ENCODE results near the gene RSPO4.

RSPO4 gene

DNA sequence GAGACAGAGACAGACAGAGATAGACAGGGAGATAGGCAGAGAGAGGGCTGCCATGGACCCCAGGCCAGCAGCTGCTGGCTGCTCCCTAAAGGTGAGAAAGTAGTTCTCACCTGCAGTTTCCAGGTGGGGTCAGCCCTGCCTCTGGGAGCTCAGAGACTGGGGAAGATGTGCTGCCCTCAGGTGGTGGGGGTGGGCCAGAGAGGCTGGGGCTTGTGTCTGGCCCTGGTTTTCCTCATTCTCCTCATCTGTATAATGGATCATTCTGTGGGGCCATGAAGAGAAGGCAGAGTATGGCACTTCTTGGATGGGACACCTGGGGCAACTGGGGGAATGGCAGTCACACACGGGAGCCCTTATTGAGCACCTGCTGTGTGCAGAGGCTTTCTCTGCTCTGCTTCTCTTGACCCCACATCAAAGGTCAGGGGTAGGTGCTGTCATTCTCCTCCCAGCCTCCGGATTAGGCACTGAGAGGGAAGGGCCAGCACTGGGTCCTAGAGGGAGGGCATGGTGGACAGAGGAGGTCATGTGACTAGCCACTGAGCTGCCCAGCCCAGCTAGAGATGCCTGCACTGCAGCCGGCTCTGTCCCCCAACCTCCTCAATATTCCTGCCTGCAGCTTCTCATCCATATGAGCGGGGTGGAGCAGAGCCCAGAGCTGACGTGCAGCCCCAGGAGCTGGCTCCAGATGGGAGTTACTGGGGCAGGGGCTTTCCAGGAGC, 90.1 kb downstream of the RSPO4 start:
- no peak for DNase-seq (ENCODE audit: low read depth, low spot score)
- POLR2A ChIA-PET: no interaction called here
- CTCF ChIA-PET: no interaction called here
- no peak overlapping the region for H3K4me3 ChIP-seq (ENCODE audit: low read depth, low read length)
- TF ChIP-seq CTCF (IDR thresholded peaks at IDR 0.05; ENCODE audit: insufficient read depth, low read length, missing control alignments): no peak

DNA sequence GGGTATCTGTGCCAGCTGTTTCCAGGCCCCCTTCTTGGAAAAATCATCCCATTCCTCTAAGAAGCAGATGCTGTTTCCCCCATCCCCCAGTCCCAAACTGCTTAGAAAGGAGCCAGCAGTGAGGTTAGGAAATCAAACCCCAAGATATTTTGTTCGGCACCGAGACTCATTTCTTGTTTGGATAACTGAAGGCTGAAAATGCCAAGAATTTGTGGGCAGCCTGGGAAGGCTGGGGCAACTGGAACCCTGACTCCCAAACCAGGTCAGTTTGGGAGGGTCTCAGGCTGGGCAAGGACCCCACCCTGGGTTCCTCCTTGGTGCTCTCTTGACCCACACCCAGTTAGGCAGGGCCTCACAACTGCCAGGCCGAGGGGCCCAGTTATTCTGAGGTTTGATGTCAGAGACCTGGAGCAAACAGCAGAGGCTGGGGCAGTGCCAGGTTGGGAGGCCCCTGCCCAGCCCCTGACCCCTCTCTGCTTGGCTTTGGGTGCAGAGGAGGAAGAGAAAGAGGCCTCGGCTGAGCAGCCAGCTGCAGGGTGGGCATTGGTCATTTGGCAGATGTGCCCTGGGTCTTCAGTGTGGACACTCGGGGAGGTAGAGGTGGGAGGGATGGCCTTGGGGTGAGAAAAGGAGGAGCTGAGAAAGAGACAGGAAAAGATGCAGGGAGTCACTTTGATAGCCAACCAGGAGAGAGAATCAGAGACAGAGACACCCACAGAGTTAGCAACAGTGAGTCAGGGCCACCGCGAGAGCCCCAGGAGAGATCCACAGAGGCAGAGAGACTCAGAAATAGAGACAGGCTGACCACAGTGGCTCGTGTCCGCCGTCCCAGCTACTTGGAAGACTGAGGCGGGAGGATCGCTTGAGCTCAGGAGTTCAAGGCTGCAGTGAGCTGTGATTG, 91.0 kb downstream of the RSPO4 start:
- CTCF ChIA-PET: no interaction called here
- DNase-seq (ENCODE audit: low read depth, low spot score): peak; percentile 17
- no peak overlapping the region for H3K4me3 ChIP-seq (ENCODE audit: low read depth, low read length)
- no peak for TF ChIP-seq CTCF (IDR thresholded peaks at IDR 0.05; ENCODE audit: insufficient read depth, low read length, missing control alignments)
- POLR2A ChIA-PET: no interaction called here

DNA sequence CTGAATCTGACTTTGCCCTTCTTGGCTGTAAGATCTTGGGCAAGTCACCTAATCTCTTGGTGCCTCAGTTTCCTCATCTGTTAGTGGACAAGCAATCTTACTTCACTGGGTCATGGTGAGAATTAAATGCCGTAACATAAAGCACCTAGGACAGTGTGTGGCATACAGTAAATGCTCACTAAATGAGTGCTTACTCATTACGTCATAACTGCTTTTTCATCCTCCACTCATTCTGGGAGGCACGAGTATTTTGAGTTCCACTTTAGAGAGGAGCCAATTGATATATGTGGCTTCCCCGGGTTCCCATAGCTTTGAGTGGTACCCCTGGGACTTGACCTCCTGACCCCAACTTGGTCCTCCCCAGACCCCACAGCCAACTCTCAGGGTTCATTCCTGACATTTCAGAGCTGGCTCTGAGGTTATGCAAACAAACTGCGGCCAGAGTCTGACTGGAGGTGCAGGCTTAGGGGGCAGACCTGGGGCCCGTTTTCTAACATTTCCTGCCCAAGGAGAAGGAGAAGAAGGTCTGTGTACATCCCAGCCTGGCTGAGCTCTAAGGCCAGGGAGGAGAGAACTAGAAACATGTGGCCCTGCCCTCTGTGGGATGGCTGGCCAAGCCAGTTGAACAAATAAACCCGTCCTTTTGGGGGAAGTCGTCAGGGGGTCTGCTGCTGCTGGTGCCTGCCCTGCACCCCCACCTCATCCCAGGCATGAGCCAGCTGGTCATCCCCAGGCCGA, 91.8 kb downstream of the RSPO4 start:
- ChIA-PET POLR2A (no interaction called here), CTCF (no interaction called here)
- no peak overlapping the region for H3K4me3 ChIP-seq (ENCODE audit: low read depth, low read length)
- DNase-seq (ENCODE audit: low read depth, low spot score): no peak
- no peak for TF ChIP-seq CTCF (IDR thresholded peaks at IDR 0.05; ENCODE audit: insufficient read depth, low read length, missing control alignments)

DNA sequence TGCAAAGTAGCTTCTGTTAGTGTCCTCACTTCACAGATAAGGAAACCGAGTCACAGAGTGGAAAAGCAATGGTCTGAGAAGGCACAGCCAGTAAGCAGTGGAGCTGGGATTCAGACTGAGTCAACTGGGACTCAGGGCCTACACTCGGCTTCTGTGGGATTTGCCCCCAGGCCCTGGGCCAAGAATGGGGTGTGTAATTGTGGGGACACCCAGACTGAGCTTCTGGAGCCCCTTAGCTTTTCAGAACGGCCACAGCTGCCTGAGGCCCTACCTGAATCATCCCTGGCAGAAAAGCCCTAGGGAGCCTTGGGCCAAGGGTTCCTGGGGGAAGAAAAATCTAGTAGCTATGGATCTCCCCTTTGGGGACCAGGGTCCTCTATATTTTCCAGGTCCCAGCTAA, 92.5 kb downstream of the RSPO4 start:
- CTCF ChIA-PET: no interaction called here
- H3K4me3 ChIP-seq (ENCODE audit: low read depth, low read length): no peak overlapping the region
- DNase-seq (ENCODE audit: low read depth, low spot score): no peak
- no peak for TF ChIP-seq CTCF (IDR thresholded peaks at IDR 0.05; ENCODE audit: insufficient read depth, low read length, missing control alignments)
- POLR2A ChIA-PET: no interaction called here

All from AG04449 (cell line).